WTC11 (cell line): ENCODE results near the gene AKR1A1. TPM values are rescaled to one million over a fixed set of nuclear protein-coding genes. Genes with fewer than 3 reads are reported as not detected.

ENCODE experiments used
- ATAC-seq: fragments of 200-7000 bp; cut with Tn5 transposase; 2 replicates; pipeline ENCODE4 v1.10.0; 2021; ENCODE audit warnings: mild to moderate bottlenecking, moderate library complexity
- CTCF ChIA-PET: fragments of 300-600 bp; sonication (Branson Sonifier 250); formaldehyde crosslinking; loops from one replicate; lab custom pipeline; 2021; ENCODE audit warnings: antibody characterized with exemption; lab: Charles Lee
- POLR2A ChIA-PET: fragments of 350-600 bp; sonication (Branson Sonifier 250); formaldehyde crosslinking; loops from one replicate; lab custom pipeline; 2021; ENCODE audit warnings: antibody characterized with exemption; lab: Charles Lee
- DNase-seq: peaks from one replicate; pipeline ENCODE4 v3.0.0; 2021; ENCODE audit warnings: low spot score
- H3K27ac Mint-ChIP-seq: 2 replicates; pipeline ENCODE4 v1.8.0; 2021; ENCODE audit warnings: mixed read lengths
- H3K27me3 Mint-ChIP-seq: 2 replicates; pipeline ENCODE4 v1.8.0; 2021; ENCODE audit warnings: low read depth, mild to moderate bottlenecking, moderate library complexity, mixed read lengths
- H3K36me3 Mint-ChIP-seq: 2 replicates; pipeline ENCODE4 v1.8.0; 2021; ENCODE audit warnings: mixed read lengths
- H3K4me1 Mint-ChIP-seq: 2 replicates; pipeline ENCODE4 v1.8.0; 2022; ENCODE audit warnings: mixed read lengths
- H3K4me3 Mint-ChIP-seq: 2 replicates; pipeline ENCODE4 v1.8.0; 2021; ENCODE audit warnings: mild to moderate bottlenecking, moderate library complexity, mixed read lengths
- H3K9me3 Mint-ChIP-seq: 2 replicates; pipeline ENCODE4 v1.8.0; 2021; ENCODE audit warnings: mixed read lengths
- ELF4 ChIP-seq: sonication (generic); formaldehyde crosslinking; IDR thresholded peaks from 2 replicates; pipeline ENCODE4 v1.8.1; 2022; ENCODE audit warnings: low read depth, mild to moderate bottlenecking, moderate library complexity, missing genetic modification reagents
- ESRRA ChIP-seq: sonication (generic); formaldehyde crosslinking; IDR thresholded peaks from 2 replicates; pipeline ENCODE4 v1.8.1; 2022; ENCODE audit warnings: mild to moderate bottlenecking, missing genetic modification reagents, borderline replicate concordance
- NFATC4 ChIP-seq: fragments of 250-450 bp; sonication (Bioruptor Pico); IDR thresholded peaks from 2 replicates; pipeline ENCODE4 v1.9.0; 2021; ENCODE audit warnings: mild to moderate bottlenecking
- NR1H2 ChIP-seq: sonication (generic); formaldehyde crosslinking; IDR thresholded peaks from 2 replicates; pipeline ENCODE4 v1.9.0; 2021; ENCODE audit warnings: mild to moderate bottlenecking, moderate library complexity, missing genetic modification reagents
- SOX15 ChIP-seq: fragments of 250-450 bp; sonication (Bioruptor Pico); IDR thresholded peaks from 2 replicates; pipeline ENCODE4 v1.9.0; 2021; ENCODE audit warnings: mild to moderate bottlenecking
- TEAD1 ChIP-seq: sonication (generic); formaldehyde crosslinking; IDR thresholded peaks from 2 replicates; pipeline ENCODE4 v1.8.0; 2022; ENCODE audit warnings: mild to moderate bottlenecking, missing genetic modification reagents
- total RNA-seq: library from RNA; stranded (reverse); gene quantifications from 3 replicates; pipeline ENCODE4 v1.2.3, GENCODE V29; 2021
- TF ChIP-seq, protein P1 (sequence below): sonication (generic); formaldehyde crosslinking; IDR thresholded peaks from 2 replicates; pipeline ENCODE4 v1.8.0; 2022; ENCODE audit warnings: mild to moderate bottlenecking, missing genetic modification reagents
- TF ChIP-seq, protein P2 (sequence below): sonication (generic); formaldehyde crosslinking; IDR thresholded peaks from 2 replicates; pipeline ENCODE4 v1.8.1; 2022; ENCODE audit warnings: low read depth, missing genetic modification reagents, borderline replicate concordance
- TF ChIP-seq, protein P3 (sequence below): sonication (generic); formaldehyde crosslinking; IDR thresholded peaks from 2 replicates; pipeline ENCODE4 v1.8.0; 2022; ENCODE audit warnings: mild to moderate bottlenecking, missing genetic modification reagents
- TF ChIP-seq, protein P4 (sequence below): fragments of 250-450 bp; sonication (Bioruptor Pico); IDR thresholded peaks from 2 replicates; pipeline ENCODE4 v1.9.0; 2021; ENCODE audit warnings: mild to moderate bottlenecking
- TF ChIP-seq, protein P5 (sequence below): sonication (generic); formaldehyde crosslinking; IDR thresholded peaks from 2 replicates; pipeline ENCODE4 v1.8.1; 2022; ENCODE audit warnings: mild to moderate bottlenecking, missing genetic modification reagents, moderate library complexity, borderline replicate concordance

The AKR1A1 gene
- total RNA-seq, 1 experiment from 2014 or later, result 338 TPM

DNA sequence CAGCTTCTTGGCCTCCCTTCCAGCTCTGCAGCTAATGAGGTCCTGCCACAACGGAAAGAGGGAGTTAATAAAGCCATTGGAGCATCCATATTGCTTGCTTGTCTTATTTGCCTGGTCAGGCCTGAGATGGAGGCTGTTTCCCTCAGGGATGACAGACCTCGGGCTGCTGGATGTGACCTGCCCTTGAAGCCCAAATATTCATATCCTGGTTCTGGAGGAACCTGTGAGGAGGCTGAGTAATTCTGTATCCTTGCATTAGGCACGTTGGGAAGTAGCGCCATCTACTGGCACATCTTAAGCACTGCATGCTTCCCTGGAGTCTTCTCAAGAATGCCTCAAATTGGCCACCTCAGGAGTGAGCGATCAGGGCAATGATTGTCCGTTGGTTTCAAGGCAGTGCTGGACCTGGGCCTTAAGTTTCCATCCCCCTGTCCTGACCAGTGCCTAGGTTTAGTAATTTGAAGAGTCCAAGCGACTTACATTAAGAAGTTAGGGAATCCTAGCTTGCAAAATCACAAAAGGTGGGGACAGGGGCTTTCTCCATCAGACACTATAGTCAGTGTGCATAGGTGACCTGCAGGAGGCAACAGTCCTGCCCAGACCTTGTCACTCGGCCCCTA, 19.4 kb downstream of the AKR1A1 start (continued):
- TF ChIP-seq ESRRA (CRISPR knock-in tag) (no peak), NR1H2 (CRISPR knock-in tag) (no peak), ELF4 (CRISPR knock-in tag) (no peak), TEAD1 (CRISPR knock-in tag) (no peak)
- TF ChIP-seq, protein P1, sequence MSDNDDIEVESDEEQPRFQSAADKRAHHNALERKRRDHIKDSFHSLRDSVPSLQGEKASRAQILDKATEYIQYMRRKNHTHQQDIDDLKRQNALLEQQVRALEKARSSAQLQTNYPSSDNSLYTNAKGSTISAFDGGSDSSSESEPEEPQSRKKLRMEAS, result no peak
- TF ChIP-seq, protein P2, sequence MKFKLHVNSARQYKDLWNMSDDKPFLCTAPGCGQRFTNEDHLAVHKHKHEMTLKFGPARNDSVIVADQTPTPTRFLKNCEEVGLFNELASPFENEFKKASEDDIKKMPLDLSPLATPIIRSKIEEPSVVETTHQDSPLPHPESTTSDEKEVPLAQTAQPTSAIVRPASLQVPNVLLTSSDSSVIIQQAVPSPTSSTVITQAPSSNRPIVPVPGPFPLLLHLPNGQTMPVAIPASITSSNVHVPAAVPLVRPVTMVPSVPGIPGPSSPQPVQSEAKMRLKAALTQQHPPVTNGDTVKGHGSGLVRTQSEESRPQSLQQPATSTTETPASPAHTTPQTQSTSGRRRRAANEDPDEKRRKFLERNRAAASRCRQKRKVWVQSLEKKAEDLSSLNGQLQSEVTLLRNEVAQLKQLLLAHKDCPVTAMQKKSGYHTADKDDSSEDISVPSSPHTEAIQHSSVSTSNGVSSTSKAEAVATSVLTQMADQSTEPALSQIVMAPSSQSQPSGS (CRISPR knock-in tag), result no peak

DNA sequence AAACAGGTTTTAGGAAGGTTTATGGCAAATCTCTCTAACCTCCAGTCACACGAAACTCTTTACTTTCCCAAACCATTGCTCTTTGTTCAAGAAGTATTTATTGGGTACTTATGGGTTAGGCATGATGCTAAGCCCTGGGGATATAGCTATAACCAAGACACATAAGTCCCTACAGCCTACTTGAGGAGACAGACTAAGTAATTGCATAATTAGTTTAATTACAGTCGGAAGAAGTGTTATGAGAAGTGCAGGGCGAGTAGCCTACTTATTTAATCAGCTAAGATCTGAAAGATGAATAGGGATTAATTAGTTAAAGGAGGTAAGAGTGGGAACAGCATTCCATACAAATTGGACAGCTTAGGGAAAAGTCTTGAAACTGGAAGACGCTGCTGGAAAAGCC, 20.0 kb downstream of the AKR1A1 start:
- H3K9me3 Mint-ChIP-seq, result no peaks in the 10 kb centered on the region
- ChIA-PET POLR2A (interaction anchor here (1.7 kb wide), 1 partner anchor 50 kb away, joined by 7 read pairs; no protein-coding TSS in a partner anchor), CTCF (interaction anchor here (0.6 to 3.3 kb wide), 8 partner anchors 13 to 71 kb away, joined by 3 to 17 read pairs (median 6); partner anchors contain the start of genes AKR1A1, CCDC163, MMACHC and PRDX1)
- peaks cover 31% of the 10 kb centered on the region for H3K4me1 Mint-ChIP-seq
- DNase-seq (no peak), ATAC-seq (no peak)
- H3K27ac Mint-ChIP-seq, result peak overlapping the region; percentile 28; the same call in 1 of the 2 replicates
- no peak overlapping the region for H3K4me3 Mint-ChIP-seq
- H3K27me3 Mint-ChIP-seq, result no peaks in the 10 kb centered on the region
- TF ChIP-seq NFATC4 (CRISPR knock-in tag) (no peak), SOX15 (CRISPR knock-in tag) (no peak)
- TF ChIP-seq, protein P3, sequence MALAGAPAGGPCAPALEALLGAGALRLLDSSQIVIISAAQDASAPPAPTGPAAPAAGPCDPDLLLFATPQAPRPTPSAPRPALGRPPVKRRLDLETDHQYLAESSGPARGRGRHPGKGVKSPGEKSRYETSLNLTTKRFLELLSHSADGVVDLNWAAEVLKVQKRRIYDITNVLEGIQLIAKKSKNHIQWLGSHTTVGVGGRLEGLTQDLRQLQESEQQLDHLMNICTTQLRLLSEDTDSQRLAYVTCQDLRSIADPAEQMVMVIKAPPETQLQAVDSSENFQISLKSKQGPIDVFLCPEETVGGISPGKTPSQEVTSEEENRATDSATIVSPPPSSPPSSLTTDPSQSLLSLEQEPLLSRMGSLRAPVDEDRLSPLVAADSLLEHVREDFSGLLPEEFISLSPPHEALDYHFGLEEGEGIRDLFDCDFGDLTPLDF (CRISPR knock-in tag), result no peak
- H3K36me3 Mint-ChIP-seq, result peaks cover 43% of the 10 kb centered on the region

DNA sequence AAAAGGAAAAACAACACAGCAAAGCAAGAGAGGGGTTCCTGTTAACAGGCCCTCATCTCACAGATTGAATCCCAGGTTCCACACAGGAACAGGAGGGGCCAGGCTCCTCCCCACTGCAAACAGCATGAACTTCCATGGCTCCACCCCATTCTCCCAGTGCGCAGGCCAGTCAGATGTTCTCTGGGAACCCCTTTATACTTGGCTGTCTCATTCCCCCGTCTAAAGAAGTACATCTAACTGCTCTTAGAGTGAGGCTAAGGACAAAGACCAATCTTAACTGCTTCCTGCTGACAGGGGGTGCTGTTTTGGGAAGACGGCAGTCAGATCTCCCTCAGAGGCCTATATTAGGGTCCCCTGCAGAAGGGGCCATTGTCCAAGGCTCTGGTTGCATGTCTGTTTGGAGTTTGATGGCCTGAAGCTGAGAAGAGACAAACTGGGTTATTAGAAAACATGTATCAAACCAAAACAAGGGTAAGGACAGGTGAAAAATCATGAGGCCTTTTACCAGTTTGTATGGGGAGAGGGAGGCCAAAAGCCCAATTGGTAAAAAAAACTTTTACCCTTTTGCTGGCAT, 22.7 kb downstream of the AKR1A1 start:
- H3K27me3 Mint-ChIP-seq, result no peaks in the 10 kb centered on the region
- POLR2A ChIA-PET, result interaction anchor here (1.0 to 1.3 kb wide), 2 partner anchors 52 to 286 kb away, joined by 3 read pairs; partner anchors contain the start of gene PRDX1
- ATAC-seq, result peak; percentile 89
- DNase-seq, result peak; percentile 59
- TF ChIP-seq, protein P4, sequence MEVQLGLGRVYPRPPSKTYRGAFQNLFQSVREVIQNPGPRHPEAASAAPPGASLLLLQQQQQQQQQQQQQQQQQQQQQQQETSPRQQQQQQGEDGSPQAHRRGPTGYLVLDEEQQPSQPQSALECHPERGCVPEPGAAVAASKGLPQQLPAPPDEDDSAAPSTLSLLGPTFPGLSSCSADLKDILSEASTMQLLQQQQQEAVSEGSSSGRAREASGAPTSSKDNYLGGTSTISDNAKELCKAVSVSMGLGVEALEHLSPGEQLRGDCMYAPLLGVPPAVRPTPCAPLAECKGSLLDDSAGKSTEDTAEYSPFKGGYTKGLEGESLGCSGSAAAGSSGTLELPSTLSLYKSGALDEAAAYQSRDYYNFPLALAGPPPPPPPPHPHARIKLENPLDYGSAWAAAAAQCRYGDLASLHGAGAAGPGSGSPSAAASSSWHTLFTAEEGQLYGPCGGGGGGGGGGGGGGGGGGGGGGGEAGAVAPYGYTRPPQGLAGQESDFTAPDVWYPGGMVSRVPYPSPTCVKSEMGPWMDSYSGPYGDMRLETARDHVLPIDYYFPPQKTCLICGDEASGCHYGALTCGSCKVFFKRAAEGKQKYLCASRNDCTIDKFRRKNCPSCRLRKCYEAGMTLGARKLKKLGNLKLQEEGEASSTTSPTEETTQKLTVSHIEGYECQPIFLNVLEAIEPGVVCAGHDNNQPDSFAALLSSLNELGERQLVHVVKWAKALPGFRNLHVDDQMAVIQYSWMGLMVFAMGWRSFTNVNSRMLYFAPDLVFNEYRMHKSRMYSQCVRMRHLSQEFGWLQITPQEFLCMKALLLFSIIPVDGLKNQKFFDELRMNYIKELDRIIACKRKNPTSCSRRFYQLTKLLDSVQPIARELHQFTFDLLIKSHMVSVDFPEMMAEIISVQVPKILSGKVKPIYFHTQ, result 0 out of 2 replicates have a peak, but pooled peaks have one; percentile 38
- TF ChIP-seq, protein P5, sequence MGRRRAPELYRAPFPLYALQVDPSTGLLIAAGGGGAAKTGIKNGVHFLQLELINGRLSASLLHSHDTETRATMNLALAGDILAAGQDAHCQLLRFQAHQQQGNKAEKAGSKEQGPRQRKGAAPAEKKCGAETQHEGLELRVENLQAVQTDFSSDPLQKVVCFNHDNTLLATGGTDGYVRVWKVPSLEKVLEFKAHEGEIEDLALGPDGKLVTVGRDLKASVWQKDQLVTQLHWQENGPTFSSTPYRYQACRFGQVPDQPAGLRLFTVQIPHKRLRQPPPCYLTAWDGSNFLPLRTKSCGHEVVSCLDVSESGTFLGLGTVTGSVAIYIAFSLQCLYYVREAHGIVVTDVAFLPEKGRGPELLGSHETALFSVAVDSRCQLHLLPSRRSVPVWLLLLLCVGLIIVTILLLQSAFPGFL (CRISPR knock-in tag), result no peak
- TF ChIP-seq, all 79 proteins: peak for 1
- CTCF ChIA-PET, result no interaction called here
- Mint-ChIP-seq H3K4me3 (no peak overlapping the region), H3K36me3 (peaks cover 23% of the 10 kb centered on the region), H3K27ac (peak overlapping the region; percentile 91), H3K4me1 (peaks cover 48% of the 10 kb centered on the region), H3K9me3 (peaks cover 7% of the 10 kb centered on the region)
